IMR-90 (cell line): ENCODE measurements around the gene DCAF6.

Experiments
- CTCF ChIP-seq: conservative IDR thresholded peaks from 2 replicates; pipeline ENCODE4 v1.5.1; 2012; ENCODE audit warnings: mild to moderate bottlenecking, low read depth, low read length, improper control_type of control experiment
- MXI1 ChIP-seq: IDR thresholded peaks from 2 replicates; pipeline ENCODE4 v1.6.1; 2012; ENCODE audit warnings: low read depth, mild to moderate bottlenecking, low read length, moderate library complexity, borderline replicate concordance
- POLR2A ChIP-seq: IDR thresholded peaks from 2 replicates; pipeline ENCODE4 v1.6.1; 2012; ENCODE audit warnings: mild to moderate bottlenecking, low read depth, low read length

- TF ChIP-seq POLR2A, result no peak
- TF ChIP-seq CTCF, result no peak
- TF ChIP-seq MXI1, result no peak
Measured at GRCh38 chr1:167957710-167958109, 21.2 kb downstream of the DCAF6 start.
